Smooth muscle cell of the brain vasculature (primary cell): ENCODE results near the gene PAPSS2.

ENCODE experiments used
- DNase-seq: peaks from one replicate; pipeline ENCODE4 v3.0.0-alpha.2; 2012; ENCODE audit warnings: low read depth, low spot score

The PAPSS2 gene

GRCh38 chr10:87671139-87671815, 11.6 kb downstream of the PAPSS2 start:
- no peak for DNase-seq

DNA sequence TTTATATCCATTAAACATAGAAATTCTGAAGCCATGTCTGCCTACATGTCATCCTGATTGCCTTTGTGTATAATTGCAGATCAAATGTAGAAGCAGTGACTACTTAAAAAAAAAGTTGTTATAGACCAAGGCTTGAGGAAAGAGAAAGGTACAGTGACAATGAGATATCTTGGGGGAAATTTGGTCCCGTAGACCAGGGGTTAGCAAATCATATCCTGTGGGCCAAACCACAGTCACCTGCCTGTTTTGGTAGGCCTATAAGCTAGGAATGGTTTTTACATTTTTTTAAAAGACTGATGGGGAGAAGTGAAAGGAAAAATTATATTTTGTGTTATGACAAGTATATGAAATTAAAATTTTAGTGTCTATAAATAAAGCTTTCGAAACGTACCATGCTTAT, 12.9 kb downstream of the PAPSS2 start:
- no peak for DNase-seq

DNA sequence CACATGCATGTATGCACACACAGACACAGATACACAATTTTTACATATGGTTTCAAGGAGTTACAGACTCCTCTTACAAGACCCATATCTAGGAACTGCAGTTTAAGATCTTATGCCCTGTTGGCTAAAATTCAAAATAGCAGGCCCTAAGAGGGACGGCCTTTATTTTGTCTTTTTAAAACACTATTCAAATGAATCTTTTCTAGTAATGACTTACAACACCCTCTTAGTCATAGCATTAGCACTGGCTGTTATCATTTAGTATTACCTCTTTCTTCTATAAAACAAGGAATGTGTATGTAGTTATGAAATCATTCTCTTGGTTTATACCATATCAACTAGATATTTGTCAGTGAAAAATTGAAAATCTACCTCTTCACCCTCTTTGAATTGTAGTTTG, 15.3 kb downstream of the PAPSS2 start:
- DNase-seq = no peak

DNA sequence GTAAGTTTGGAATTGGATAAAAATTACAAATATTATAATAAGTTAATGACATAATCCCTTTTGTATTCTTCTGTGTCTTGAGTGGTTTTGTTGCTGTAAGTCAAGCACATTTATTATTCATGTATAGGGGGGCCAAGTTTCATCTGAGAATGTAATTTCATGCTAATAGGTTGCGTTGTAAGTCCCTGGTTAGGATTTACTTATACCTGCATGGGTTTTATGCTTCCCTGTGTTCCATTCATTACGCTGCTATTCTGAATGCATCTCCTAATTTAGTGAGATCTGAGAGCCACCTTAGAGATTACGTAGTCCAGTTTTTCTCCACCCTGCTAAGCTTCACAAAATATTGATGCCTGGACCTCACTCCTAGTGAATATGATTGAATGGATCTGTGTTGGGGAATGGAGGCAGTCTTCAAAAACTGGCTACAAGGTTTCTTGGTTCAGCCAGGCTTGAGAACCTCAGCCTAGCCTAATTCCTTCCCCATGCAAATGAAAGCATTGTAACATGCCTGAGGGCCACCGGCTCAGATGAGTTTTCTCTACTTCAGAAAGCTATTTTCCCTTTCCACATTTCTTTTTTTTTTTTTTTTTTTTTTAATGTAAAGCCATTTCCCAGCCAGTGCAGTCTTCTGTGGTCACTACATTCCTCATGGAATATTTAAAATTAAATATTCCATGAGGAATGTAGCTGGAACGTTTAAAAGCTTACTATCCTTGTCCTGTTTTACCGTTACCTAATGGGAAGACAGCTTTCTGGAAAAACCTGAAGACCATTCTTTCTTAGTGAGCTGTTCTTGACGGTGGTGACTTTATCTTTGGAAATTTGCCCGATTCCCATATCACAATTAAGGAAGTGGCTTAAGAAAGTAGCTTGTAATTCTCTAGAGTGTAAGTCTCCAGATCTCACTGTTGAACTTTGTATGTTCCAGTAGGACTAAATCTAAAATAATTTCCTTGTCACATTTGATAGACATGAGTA, 16.0 kb downstream of the PAPSS2 start:
- DNase-seq = no peak

- DNase-seq = no peak
Observed at GRCh38 chr10:87677595-87677994, 17.9 kb downstream of the PAPSS2 start.

GRCh38 chr10:87678302-87678701, 18.6 kb downstream of the PAPSS2 start:
- no peak for DNase-seq

DNA sequence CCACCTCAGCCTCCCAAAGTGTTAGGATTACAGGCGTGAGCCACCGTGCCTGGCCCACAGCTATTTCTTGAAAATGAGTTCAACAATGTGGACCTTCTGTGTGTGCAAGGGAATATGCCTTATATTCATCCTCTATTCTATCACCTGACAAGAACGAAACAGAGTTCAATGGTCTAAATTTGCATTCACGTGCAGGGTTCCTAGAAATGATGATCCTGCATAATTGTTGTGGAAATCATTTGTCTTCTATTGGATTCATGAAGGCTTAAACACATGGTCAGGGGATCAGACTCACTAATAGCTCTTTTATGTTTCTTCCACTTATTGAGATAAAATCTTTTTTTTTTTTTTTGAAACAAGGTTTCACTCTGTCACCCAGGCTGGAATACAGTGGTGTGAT, 23.7 kb downstream of the PAPSS2 start:
- DNase-seq = no peak

DNA sequence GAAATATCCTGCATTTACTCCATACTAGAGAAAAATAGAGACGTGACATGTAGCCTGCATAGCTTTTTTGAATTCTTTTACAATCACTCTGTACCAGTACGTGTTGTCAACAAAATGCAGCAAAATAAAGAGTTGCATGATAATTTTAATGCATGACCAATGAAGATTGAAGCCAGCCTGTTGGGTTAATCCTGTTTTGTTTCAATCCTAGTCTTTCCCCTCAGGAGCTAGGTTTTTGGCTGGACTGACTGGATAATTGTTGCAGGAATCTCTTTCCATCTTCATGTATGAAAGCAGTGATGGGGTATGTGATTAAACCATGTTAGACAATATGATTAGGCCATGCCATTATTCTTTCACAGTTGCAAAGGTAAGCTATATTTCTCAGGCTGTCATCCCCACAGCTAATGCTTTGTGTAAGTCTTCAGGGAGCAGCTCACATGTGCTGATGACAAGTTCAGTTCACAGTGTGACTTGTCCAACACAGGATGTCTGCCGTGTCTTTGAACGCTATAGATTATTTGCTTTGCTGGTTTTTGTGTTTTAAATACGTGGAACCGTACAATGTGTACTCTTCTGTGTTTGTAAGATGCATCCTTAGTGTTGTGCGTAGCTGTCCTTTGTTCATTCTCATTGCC, 24.4 kb downstream of the PAPSS2 start:
- no peak for DNase-seq

DNA sequence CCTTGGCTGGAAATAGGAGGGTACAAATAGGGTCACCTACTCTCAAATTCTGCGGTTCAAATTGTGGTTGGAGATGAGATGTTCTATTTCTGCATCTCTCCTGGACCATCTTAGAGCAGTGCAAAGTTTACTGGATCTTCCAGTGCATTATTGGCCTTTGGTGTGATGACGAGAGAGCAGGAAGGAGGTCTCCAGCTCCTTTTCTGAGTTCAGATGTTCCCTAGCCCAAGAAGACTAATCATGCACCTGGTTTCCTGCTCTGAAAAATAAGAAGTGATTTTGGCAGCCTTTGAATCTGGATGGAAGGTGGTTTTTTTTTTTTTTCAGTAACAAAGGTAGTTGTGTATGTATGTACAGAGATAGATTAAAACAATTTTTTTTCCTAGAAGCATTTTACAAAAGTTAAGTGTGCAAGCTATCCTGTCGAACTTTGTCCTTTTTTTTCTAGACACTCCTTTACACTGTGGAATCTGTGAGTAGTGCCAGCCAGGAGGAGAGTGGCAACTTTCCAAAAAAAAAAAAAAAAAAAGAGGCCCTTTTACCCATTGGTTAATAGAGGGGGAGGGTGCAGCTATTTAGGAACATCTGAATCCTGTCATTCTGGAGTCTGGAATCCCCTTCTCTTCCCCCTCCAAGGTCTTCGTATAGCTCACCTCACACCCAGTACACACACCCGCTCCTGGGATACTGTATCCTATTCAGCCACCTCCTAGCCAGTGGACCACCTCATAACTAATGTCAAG, 26.3 kb downstream of the PAPSS2 start:
- no peak for DNase-seq

GRCh38 chr10:87691506-87692070, 31.9 kb downstream of the PAPSS2 start:
- DNase-seq = no peak

DNA sequence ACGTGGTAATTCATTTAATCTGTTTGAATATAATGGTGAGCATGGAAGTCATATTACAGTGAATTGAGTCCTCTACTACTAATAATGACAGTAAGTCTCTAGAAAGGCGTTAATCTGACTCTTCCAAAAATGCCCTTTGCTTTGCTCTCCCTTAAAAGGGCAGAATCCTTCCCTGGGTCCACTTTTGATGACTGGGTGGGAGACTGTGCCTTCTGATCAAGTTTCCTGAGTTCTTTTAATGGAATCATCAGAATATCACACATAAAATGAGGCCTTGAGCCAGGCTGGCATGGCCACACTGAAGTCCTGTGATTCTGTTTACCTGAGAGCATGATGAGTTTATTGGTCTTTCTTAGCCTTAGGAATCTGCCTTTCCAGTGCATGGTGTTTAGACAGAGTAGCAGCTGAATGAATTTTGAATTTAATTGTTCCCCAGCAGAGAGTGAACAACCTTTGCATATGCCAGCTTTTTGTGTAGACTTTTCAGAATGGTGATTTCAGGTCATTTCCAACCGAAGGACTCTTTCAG, 33.3 kb downstream of the PAPSS2 start:
- DNase-seq = no peak

DNA sequence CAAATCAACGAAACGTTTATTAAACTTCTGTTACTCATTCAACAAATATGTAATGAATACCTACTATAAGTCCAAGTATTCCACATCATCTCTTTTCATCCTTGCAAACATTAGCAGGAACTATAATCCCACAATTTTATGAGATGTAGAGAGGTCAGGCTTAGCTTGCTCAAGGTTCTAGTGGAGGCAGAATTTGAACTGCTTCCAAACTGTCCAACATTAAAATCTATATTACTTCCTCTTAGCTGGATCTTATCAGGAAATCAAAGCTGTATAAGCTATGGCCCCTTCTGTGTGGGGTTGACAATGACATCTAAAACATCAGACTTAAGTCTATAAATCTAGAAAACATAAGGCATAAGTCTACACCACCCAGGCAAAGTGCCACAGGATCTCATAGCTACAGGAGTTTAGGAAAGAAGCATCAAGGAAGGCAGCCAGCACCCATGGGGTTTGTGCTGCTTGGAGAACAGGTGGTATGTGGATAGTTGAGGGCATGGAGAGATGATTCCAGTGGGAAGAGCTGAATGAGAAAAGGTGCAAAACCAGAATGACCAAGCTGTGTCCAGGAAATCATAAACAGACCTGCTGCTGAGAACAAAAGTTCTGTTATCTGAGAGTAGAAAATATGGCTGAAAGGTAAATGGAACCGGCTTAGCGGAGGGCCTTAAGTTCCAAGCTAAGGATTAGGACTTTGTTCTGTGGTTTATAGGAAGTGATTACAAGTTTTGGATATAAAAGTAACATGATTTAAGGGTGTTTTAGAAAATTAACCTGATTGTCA, 34.5 kb downstream of the PAPSS2 start:
- DNase-seq = no peak

DNA sequence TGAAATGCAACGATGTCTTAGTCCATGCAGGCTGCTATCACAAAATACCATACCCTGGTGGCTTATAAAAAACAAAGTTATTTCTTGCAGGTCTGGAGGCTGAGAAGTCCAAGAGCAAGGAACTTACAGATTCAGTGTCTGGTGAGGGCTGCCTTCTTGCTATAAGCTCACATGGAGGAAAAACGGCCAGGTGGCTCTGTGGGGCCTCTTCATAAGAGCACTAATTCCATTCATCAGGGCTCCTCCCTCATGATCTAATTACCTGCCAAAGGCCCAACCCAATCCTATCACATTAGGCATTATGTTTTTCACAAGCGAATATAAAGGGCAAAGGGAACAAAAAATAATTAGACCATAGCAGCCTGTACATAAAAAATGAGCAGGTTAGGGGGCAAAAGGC, 35.4 kb downstream of the PAPSS2 start:
- DNase-seq = no peak

DNA sequence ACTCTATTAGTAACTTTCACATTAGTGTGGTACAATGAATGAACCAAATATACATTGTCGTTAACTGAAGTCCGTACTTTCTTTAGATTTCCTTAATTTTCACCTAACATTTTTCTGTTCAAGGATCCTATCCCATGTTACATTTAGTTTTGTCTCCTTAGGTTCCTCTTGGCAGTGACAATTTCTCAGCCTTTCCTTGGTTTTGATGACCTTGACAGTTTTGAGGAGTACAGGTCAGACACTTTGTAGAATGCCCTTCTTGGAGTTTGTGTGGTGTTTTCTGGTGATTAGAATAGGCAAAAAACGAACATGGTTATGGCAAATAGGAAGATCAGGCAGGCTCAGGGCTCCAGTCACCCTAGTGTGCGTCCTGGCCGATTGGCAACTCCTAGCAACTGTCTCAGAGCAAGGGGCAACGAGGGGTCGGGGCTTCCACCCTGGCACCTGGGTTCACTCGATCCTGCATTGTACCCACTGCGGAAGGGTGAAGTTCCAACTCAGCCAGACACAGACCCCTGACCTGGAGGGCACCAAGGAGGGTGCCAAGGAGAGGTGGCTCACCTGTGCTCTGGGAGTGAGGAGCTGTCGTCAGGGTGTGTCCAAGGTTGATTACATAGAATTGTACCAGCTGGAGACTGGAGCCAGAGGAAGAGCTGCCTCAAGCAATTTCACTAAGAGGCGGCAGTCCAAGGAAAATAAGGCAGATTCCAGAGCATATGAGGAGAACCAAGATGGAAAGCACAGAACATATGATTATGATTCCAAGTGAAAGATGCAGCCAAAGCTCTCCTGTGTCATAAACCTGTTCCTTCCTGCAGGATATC, 37.5 kb downstream of the PAPSS2 start:
- DNase-seq = no peak

DNA sequence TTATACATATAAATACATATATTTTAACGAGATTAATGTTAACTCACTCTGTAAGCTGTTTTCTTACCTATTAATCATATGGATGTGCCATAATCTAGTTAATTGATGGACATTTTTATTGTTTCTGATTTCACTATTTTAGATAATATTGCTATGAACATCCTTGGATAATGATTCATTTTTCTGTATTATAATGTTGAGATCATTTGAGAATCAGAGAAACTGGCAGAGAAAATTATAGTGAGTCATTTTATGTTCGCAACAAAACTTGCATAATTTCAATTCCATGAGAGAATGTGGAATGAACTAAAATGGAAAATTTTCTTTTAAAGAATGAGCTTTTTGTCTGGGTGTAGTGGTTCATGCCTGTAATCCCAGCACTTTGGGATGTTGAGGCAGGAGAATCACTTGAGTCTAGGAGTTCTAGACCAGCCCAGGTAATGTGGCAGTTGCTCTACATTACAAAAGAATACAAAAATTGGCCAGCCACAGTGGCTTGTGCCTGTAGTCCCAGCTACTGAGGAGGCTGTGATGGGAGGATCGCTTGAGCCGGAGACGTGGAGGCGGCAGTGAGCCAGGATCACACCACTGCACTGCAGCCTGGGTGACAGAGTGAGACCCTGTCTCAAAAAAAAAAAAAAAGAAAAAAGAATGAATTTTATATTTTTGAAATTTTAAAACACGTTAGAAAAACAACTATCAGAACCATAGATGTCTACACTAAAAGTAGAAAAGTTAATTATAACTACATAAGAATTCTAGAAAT, 40.5 kb downstream of the PAPSS2 start:
- no peak for DNase-seq

- DNase-seq = no peak
Observed at GRCh38 chr10:87702260-87702972, 42.7 kb downstream of the PAPSS2 start.

- no peak for DNase-seq
Observed at GRCh38 chr10:87702973-87703294, 43.3 kb downstream of the PAPSS2 start.

GRCh38 chr10:87703771-87704170, 44.1 kb downstream of the PAPSS2 start:
- no peak for DNase-seq
